Ovary (tissue), 3 donors: ENCODE measurements around the gene DHRS7C.

Experiments used
- CTCF ChIP-seq, 3 donors: fragments of 450-650 bp in 2 of 3; fragments of 200-600 bp in 1 of 3; IDR thresholded peaks; one replicate each; pipeline versions ENCODE4 v1.5.1 to v1.8.0; 2016 to 2022; ENCODE audit warnings: antibody characterized with exemption in 3 of 3, mild to moderate bottlenecking in 1 of 3
- POLR2A ChIP-seq: fragments of 450-650 bp; IDR thresholded peaks from one replicate; pipeline ENCODE4 v1.6.1; 2017; ENCODE audit warnings: antibody characterized with exemption, mild to moderate bottlenecking, moderate library complexity
- donor health status: DM: no; HTN: no; CAD: no.

- TF ChIP-seq CTCF (IDR thresholded peaks at IDR 0.05) (no peak), POLR2A (no peak)
Measured at GRCh38 chr17:9801505-9801904, 10.1 kb upstream of the DHRS7C start.
